ENCODE measurements around the gene ANKDD1A. TPM values are rescaled to one million over a fixed set of nuclear protein-coding genes. Genes with fewer than 3 reads are reported as not detected.
A peak's percentile ranks its signal among the peaks of the same experiment; 100 is the strongest.

Gene ANKDD1A
- total and polyA plus RNA-seq, 5 donors, result 2.1 to 6.0 (median 3.7) TPM

DNA sequence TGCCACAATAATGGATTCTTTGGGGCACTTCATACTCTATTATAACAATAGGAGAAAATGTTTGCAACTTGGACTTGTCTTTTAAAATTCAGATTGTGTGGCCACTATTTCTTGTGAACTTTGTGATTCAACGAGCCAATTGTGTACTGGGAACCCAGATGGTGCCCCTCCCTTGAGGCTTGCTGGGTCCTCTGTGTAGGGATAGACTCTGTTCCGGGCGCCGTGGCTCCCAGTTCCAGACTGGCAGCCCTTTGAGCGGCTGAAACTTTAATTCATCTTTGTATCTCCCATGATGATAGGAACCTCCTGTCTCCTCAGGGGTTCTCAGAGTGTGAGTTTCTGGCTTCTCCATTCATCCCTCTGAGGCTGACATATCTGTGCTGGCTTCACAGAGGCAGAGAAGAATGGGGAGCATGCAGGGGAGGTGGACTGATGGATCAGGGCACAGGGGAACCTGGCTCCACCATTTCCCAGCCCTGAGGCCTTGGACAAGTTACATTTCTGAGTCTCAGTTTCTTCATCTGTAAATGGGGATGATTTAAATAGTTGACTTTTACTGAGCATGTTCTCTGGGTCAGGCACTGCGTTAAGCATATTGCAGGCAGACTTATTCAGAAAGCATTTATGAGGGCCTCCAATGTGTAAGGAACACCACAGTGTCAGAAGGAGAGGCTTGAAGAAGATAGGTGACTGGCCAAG, 15.2 kb upstream of the ANKDD1A start:
- no peak overlapping the region for H3K4me3 ChIP-seq (ENCODE audit: low read length)
- WGBS, result 77% methylated on average over 6 of the region's 6 CpGs
- intact Hi-C loops (cut with DNase I), result loop anchor here (5.0 to 10.0 kb wide), 2 partner anchors 52 to 54 kb away; partner anchors contain the start of gene PLEKHO2 (in 4 of the 4)
- H3K9me3 ChIP-seq (ENCODE audit: control insufficient read depth, low read length), result no peaks in the 10 kb centered on the region
- H3K4me1 ChIP-seq (ENCODE audit: control insufficient read depth, insufficient read depth, low read length), result peaks cover 19% of the 10 kb centered on the region
- H3K27ac ChIP-seq (ENCODE audit: low read length), result peak overlapping the region; percentile 95
- ATAC-seq (no peak), DNase-seq (peak in 2 of 3 donors; percentile 48 to 61)
- H3K27me3 ChIP-seq (ENCODE audit: control insufficient read depth, insufficient read depth), result no peaks in the 10 kb centered on the region

DNA sequence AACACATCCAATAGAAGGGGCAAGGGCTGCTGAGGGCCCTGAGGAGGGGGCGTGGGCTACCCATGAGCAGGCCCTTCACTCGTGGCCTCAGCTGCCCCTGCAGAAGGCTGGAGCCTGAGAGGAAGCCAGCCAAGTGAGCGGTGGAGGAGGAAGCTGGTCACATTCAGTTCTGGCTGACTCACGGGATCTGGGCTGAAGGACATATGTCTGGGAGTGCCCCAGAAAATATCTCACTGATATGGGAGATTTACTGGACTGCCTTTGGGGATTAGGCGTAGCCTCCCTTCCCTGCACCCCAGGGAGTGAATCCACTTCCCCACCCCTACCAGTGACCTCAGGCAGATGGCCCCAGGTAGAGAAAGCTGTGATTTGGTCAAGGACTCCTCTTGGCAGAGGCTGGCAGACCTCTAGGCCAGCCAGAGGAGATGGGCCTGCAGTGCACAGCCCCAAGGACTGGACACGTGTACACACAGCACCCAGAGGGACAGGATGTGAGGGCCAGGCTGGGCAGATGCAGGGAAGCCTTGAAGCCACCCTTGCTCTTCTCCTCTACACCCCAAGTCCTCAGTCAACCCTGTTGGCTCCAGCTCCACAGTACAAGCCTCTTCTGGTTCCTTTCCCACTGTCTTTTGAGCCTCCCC, 14.2 kb upstream of the ANKDD1A start:
- ATAC-seq, result peak; percentile 67 to 77

DNA sequence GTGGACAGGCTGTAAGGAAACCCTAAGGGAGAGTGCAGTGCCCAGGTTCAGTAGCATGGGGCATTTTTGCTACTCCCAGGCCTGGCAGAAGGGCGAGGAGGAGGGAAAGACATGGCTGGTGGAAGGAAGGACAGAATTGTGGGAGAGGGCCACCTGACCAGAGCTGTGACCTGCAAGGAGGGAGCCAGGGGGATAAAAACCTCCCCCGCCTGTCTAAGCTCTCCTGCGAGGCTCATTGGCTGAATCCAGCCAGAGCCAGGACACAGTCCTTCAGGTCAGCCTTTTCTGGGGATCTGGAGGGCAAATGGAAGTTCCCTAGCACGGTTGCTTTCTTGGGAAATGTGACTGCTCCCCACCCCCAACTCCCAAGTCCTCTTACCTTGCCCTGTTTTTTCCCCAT, 13.3 kb upstream of the ANKDD1A start:
- Histone ChIP-seq H3K4me3 (ENCODE audit: low read length) (no peak overlapping the region), H3K27me3 (ENCODE audit: control insufficient read depth, insufficient read depth) (no peaks in the 10 kb centered on the region), H3K9me3 (ENCODE audit: control insufficient read depth, low read length) (no peaks in the 10 kb centered on the region), H3K4me1 (ENCODE audit: control insufficient read depth, insufficient read depth, low read length) (peaks cover 19% of the 10 kb centered on the region), H3K27ac (ENCODE audit: low read length) (peak overlapping the region; percentile 95)
- DNase-seq (no peak), ATAC-seq (no peak)
- intact Hi-C loops (cut with DNase I), result loop anchor here (5.0 to 10.0 kb wide), 2 partner anchors 54 to 56 kb away; partner anchors contain the start of gene PLEKHO2 (in 4 of the 4)
- 87% methylated on average over 4 of the region's 4 CpGs for WGBS

More for the DNA sequence above, 14.2 kb upstream of the ANKDD1A start:
- 11% methylated on average over 6 of the region's 6 CpGs for WGBS
- peaks cover 19% of the 10 kb centered on the region for H3K4me1 ChIP-seq (ENCODE audit: control insufficient read depth, insufficient read depth, low read length)
- H3K4me3 ChIP-seq (ENCODE audit: low read length), result no peak overlapping the region
- peak; percentile 88 for DNase-seq
- intact Hi-C loops (cut with DNase I), result loop anchor here (5.0 to 10.0 kb wide), 2 partner anchors 53 to 55 kb away; partner anchors contain the start of gene PLEKHO2 (in 4 of the 4)
- H3K9me3 ChIP-seq (ENCODE audit: control insufficient read depth, low read length), result no peaks in the 10 kb centered on the region
- H3K27me3 ChIP-seq (ENCODE audit: control insufficient read depth, insufficient read depth), result no peaks in the 10 kb centered on the region
- peak overlapping the region; percentile 95 for H3K27ac ChIP-seq (ENCODE audit: low read length)

DNA sequence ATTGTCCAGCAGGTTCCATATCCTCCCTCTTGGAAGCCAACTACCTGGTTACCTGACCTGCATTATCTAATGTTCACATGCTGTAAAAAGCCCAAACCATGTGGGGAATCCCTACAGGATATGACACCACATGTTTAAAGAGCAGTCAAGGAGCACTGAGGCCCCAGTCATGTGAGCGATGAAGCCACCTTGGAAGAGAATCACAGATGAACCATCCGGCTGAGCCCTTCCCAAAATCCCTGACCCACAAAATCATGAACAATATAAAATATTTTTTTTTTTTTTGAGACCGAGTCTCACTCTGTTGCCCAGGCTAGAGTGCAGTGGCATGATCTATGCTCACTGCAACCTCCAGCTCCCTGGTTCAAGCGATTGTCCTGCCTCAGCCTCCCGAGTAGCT, 10.6 kb upstream of the ANKDD1A start:
- H3K4me3 ChIP-seq (ENCODE audit: low read length), result no peak overlapping the region
- H3K27me3 ChIP-seq (ENCODE audit: control insufficient read depth, insufficient read depth), result no peaks in the 10 kb centered on the region
- no peak overlapping the region for H3K27ac ChIP-seq (ENCODE audit: low read length)
- no peaks in the 10 kb centered on the region for H3K9me3 ChIP-seq (ENCODE audit: control insufficient read depth, low read length)
- H3K4me1 ChIP-seq (ENCODE audit: control insufficient read depth, insufficient read depth, low read length), result peaks cover 14% of the 10 kb centered on the region
- DNase-seq (no peak), ATAC-seq (no peak)
- 99% methylated on average over 5 of the region's 5 CpGs for WGBS
- intact Hi-C loops (cut with DNase I), result loop anchor here in 2 of 4 donors (10.0 kb wide), 1 partner anchor 166 kb away; no protein-coding TSS in a partner anchor

DNA sequence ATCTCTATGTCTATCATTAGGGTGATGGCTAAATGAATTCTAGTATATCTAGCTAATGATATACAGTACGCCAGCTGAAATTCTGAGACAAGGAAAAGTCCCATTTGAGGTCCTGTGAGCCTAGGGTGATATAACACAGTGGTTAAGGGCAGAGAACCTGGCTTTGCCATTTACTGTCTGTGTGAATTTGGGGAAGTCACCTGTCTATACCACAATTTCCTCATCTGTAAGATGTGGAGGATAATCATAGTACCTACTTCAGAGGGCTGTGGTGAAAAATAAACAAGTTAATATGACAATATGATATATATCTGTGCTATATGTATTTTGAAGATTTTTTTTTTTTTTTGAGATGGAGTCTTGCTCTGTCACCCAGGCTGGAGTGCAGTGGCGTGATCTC, 9.8 kb upstream of the ANKDD1A start:
- DNase-seq (no peak), ATAC-seq (no peak)
- H3K9me3 ChIP-seq (ENCODE audit: control insufficient read depth, low read length), result no peaks in the 10 kb centered on the region
- intact Hi-C loops (cut with DNase I), result loop anchor here in 2 of 4 donors (10.0 kb wide), 1 partner anchor 167 kb away; no protein-coding TSS in a partner anchor
- 96% methylated on average over 2 of the region's 2 CpGs for WGBS
- H3K27ac ChIP-seq (ENCODE audit: low read length), result no peak overlapping the region
- H3K27me3 ChIP-seq (ENCODE audit: control insufficient read depth, insufficient read depth), result no peaks in the 10 kb centered on the region
- peaks cover 12% of the 10 kb centered on the region for H3K4me1 ChIP-seq (ENCODE audit: control insufficient read depth, insufficient read depth, low read length)
- H3K4me3 ChIP-seq (ENCODE audit: low read length), result no peak overlapping the region

DNA sequence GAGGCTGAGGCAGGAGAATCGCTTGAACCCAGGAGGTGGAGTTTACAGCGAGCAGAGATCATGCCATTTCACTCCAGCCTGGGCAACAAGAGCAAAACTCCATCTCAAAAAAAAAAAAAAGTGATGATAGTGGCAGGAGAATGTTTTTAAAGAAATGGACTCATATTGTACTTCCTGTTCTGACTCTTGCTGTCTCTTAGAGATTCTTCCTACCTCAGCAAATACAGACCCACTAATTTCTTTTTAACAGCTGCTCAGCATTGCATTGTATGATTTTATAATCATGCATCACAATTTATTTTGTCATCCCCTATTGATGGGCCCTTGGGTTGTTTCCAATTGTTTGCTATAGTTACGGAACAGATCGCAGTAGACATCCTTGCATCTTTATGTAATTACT, 8.8 kb upstream of the ANKDD1A start:
- Histone ChIP-seq H3K27me3 (ENCODE audit: control insufficient read depth, insufficient read depth) (no peaks in the 10 kb centered on the region), H3K9me3 (ENCODE audit: control insufficient read depth, low read length) (no peaks in the 10 kb centered on the region), H3K4me3 (ENCODE audit: low read length) (no peak overlapping the region), H3K27ac (ENCODE audit: low read length) (no peak overlapping the region), H3K4me1 (ENCODE audit: control insufficient read depth, insufficient read depth, low read length) (peaks cover 3% of the 10 kb centered on the region)
- DNase-seq (no peak), ATAC-seq (no peak)
- intact Hi-C loops (cut with DNase I), result loop anchor here in 2 of 4 donors (10.0 kb wide), 1 partner anchor 168 kb away; no protein-coding TSS in a partner anchor
- 82% methylated on average over 4 of the region's 4 CpGs for WGBS

DNA sequence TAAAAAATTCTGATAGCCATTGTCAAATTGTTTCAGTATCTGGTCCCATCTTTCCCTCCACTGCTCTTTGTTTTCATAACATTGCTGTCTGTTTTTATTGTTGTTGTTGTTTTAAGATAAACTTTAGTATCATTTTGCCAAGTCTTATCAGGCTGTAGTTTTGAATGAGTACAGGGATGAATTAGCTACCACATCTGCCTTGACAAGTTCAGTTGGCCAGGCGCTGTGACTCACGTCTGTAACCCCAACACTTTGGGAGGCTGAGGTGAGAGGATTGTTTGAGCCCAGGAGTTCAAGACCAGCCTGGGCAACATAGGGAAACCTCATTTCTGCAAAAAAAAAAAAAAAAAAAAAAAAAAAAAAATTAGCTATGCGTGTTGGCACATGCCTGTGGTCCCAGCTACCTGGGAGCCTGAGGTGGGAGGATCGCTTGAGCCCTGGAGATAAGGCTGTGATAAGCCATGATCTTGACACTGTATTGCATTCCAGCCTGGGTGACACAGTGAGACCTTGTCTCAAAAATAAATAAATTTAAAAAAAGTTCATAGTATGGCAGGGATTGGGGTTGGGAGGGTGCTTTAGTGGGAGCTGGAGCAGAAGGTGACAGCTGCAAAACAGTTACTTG, 8.3 kb upstream of the ANKDD1A start:
- intact Hi-C loops (cut with DNase I), result loop anchor here in 2 of 4 donors (10.0 kb wide), 1 partner anchor 169 kb away; no protein-coding TSS in a partner anchor
- no peak overlapping the region for H3K27ac ChIP-seq (ENCODE audit: low read length)
- no peaks in the 10 kb centered on the region for H3K9me3 ChIP-seq (ENCODE audit: control insufficient read depth, low read length)
- no peaks in the 10 kb centered on the region for H3K4me1 ChIP-seq (ENCODE audit: control insufficient read depth, insufficient read depth, low read length)
- H3K27me3 ChIP-seq (ENCODE audit: control insufficient read depth, insufficient read depth), result no peaks in the 10 kb centered on the region
- no peak for ATAC-seq
- no peak for DNase-seq
- 76% methylated on average over 4 of the region's 4 CpGs for WGBS
- no peak overlapping the region for H3K4me3 ChIP-seq (ENCODE audit: low read length)

DNA sequence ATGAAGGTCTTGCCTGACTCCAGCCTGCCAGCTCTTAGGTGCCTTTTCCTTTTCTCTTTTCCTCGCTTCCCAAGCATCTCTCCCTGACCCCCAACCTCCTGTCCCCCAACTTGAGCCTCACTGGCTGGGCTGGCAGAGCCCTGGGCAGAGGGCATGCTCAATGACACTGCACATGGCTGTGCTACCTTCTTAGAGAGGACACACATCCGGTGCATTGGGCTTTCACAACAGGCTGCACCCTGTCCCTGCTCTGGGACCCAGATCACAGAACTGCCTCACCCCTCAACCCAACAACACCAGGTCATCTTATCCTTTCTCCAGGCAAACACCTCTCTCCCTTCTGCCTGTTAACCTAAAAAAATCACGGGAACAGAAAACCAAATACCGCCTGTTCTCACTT, 7.5 kb upstream of the ANKDD1A start:
- Histone ChIP-seq H3K4me1 (ENCODE audit: control insufficient read depth, insufficient read depth, low read length) (no peaks in the 10 kb centered on the region), H3K4me3 (ENCODE audit: low read length) (no peak overlapping the region), H3K9me3 (ENCODE audit: control insufficient read depth, low read length) (no peaks in the 10 kb centered on the region), H3K27ac (ENCODE audit: low read length) (no peak overlapping the region), H3K27me3 (ENCODE audit: control insufficient read depth, insufficient read depth) (no peaks in the 10 kb centered on the region)
- ATAC-seq (peak; percentile 9 to 16), DNase-seq (no peak)
- WGBS, result 91% methylated on average over 4 of the region's 4 CpGs
- intact Hi-C loops (cut with DNase I), result loop anchor here in 2 of 4 donors (10.0 kb wide), 1 partner anchor 169 kb away; no protein-coding TSS in a partner anchor

DNA sequence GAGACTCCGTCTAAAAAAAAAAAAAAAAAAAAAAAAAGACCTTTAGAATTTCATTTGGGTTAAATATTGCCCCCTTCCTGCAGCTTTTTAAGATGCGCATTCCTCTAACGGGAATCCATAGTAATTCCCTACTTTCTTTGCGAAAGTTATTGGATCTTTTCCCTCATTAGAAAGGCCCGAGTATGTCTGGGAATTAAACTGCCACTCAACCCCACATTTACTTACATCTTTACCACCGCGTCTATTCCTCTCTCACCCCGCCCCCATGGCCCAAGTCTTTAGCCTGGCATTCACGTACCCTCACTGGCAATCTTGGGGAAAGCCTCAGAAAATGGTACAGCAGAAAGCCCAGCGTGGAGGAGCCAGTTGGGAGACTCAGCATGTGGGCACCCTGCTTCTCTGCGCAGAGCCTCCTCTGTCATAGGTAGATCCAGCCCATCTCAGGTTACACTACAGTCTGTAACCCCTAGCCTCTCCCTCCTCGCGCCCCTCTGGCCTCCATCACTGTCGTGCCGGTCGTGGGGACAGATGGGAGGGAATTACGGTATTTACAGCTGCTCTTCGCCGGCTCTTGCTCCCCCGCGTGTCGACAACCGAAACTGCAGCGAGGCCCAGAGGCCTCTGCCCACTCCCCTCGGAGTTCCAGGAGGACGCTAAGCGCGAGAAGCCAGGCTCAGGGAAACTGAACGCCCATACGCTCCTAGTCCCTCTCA, 6.4 kb upstream of the ANKDD1A start:
- no peaks in the 10 kb centered on the region for H3K27me3 ChIP-seq (ENCODE audit: control insufficient read depth, insufficient read depth)
- intact Hi-C loops (cut with DNase I), result loop anchor here in 3 of 4 donors (5.0 to 10.0 kb wide), 3 partner anchors 53 to 173 kb away; no protein-coding TSS in a partner anchor
- peak overlapping the region; percentile 11 for H3K4me3 ChIP-seq (ENCODE audit: low read length)
- ATAC-seq (peak; percentile 92 to 94), DNase-seq (peak; percentile 84 to 95 (median 93))
- no peaks in the 10 kb centered on the region for H3K9me3 ChIP-seq (ENCODE audit: control insufficient read depth, low read length)
- no peaks in the 10 kb centered on the region for H3K4me1 ChIP-seq (ENCODE audit: control insufficient read depth, insufficient read depth, low read length)
- H3K27ac ChIP-seq (ENCODE audit: low read length), result no peak overlapping the region
- WGBS, result 13% methylated on average over 29 of the region's 30 CpGs

DNA sequence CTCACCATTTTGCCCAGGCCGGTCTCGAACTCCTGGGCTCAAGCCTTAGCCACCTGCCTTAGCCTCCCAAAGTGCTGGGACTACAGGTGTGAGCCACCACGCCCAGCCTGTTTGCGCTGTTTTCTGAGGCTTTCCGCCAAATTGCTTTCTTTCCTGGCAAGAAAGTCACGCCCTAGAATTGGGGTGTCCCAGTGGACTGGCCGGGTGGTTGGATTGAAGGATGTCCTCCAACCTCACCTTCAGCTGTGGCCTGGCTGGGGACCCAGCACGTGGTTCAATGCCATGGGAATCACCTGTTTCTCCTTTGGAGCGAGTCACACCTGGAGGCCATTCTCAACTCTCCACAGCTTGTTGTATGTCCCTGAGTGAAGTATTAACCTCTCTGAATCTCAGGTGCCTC, 5.8 kb upstream of the ANKDD1A start:
- H3K4me3 ChIP-seq (ENCODE audit: low read length), result no peak overlapping the region
- ATAC-seq, result peak in 1 of 2 donors; percentile 3
- H3K4me1 ChIP-seq (ENCODE audit: control insufficient read depth, insufficient read depth, low read length), result no peaks in the 10 kb centered on the region
- no peaks in the 10 kb centered on the region for H3K27me3 ChIP-seq (ENCODE audit: control insufficient read depth, insufficient read depth)
- WGBS, result 84% methylated on average over 9 of the region's 9 CpGs
- H3K9me3 ChIP-seq (ENCODE audit: control insufficient read depth, low read length), result no peaks in the 10 kb centered on the region
- no peak for DNase-seq
- intact Hi-C loops (cut with DNase I), result loop anchor here in 3 of 4 donors (5.0 to 10.0 kb wide), 3 partner anchors 54 to 174 kb away; no protein-coding TSS in a partner anchor
- H3K27ac ChIP-seq (ENCODE audit: low read length), result no peak overlapping the region

Data from right cardiac atrium (tissue), 5 donors.